Endothelial cell of umbilical vein (primary cell): Measurements from ENCODE around the gene KCNQ1OT1. TPM values are rescaled to one million over a fixed set of nuclear protein-coding genes. Genes with fewer than 3 reads are reported as not detected.

Experiments used
- BruUV-seq: library from RNA; stranded (reverse); fragments of 400-500 nt; replicated peaks from 2 replicates; lab custom pipeline; 2021; lab: Mats Ljungman, UMichigan
- CTCF ChIA-PET: fragments of 300-600, 350-600 bp; sonication (Branson Sonifier 250); formaldehyde crosslinking; loops from one replicate; lab custom pipeline; 2021; ENCODE audit warnings: antibody characterized with exemption, inconsistent platforms; lab: Charles Lee
- POLR2A ChIA-PET: fragments of 300-600, 350-600 bp; sonication (Branson Sonifier 250); formaldehyde crosslinking; loops from one replicate; lab custom pipeline; 2021; ENCODE audit warnings: antibody characterized with exemption, inconsistent platforms; lab: Charles Lee
- DNase-seq: peaks from one replicate; pipeline ENCODE4 v3.0.0-alpha.2; 2011; ENCODE audit warnings: low read depth, low spot score
- FAIRE-seq: peaks from 2 replicates; lab custom pipeline; 2011; peaks lifted over from hg19 to GRCh38; lab: Jason Lieb, UNC
- H2AFZ ChIP-seq: 2 replicates; pipeline ENCODE4 v1.6.0; 2012; ENCODE audit warnings: low read depth, low read length, control low read depth, inconsistent platforms
- H3K27ac ChIP-seq: 2 replicates; pipeline ENCODE4 v1.5.1; 2011; ENCODE audit warnings: low read depth, mild to moderate bottlenecking, control low read depth, low read length, moderate library complexity; ENCODE audit not compliant: insufficient read depth
- H3K27me3 ChIP-seq, 2 experiments: 2 replicates each; pipeline versions ENCODE4 v1.6.0 to v1.6.1; 2011; ENCODE audit warnings: low read length in 2 of 2, mixed read lengths in 1 of 2; ENCODE audit not compliant: control insufficient read depth in 2 of 2, insufficient read depth in 2 of 2
- H3K36me3 ChIP-seq, 2 experiments: 2 replicates in 1 of 2; 3 replicates in 1 of 2; pipeline ENCODE4 v1.5.1; 2011; ENCODE audit warnings: low read length in 2 of 2, mild to moderate bottlenecking in 1 of 2, moderate library complexity in 1 of 2; ENCODE audit not compliant: control insufficient read depth in 2 of 2, insufficient read depth in 2 of 2; ENCODE audit errors: extremely low read depth in 1 of 2
- H3K4me1 ChIP-seq: 3 replicates; pipeline ENCODE4 v1.5.1; 2011; ENCODE audit warnings: mild to moderate bottlenecking, low read length; ENCODE audit not compliant: control insufficient read depth, insufficient read depth; ENCODE audit errors: extremely low read depth
- H3K4me2 ChIP-seq: 2 replicates; pipeline ENCODE4 v1.6.1; 2011; ENCODE audit warnings: low read length, control low read depth, mixed read lengths; ENCODE audit not compliant: insufficient read depth
- H3K4me3 ChIP-seq, 3 experiments: fragments of 200-600 bp in 1 of 3; sonication (generic), shearing (Covaris generic) in 1 of 3; replicated peaks in 1 of 3; 2 replicates each; pipeline ENCODE4 v1.5.1; 2011 to 2016; ENCODE audit warnings: control low read depth in 3 of 3, low read length in 3 of 3, mild to moderate bottlenecking in 2 of 3, inconsistent platforms in 1 of 3, low read depth in 1 of 3, moderate library complexity in 1 of 3; ENCODE audit not compliant: insufficient read depth in 1 of 3
- H3K79me2 ChIP-seq: 2 replicates; pipeline ENCODE4 v1.6.0; 2012; ENCODE audit warnings: low read length, inconsistent platforms; ENCODE audit not compliant: control insufficient read depth, insufficient read depth
- H3K9ac ChIP-seq: replicated peaks from 2 replicates; pipeline ENCODE3; 2011; ENCODE audit warnings: low read length, control low read depth; ENCODE audit not compliant: insufficient read depth; ENCODE audit errors: extremely low read depth
- H3K9me1 ChIP-seq: replicated peaks from 3 replicates; pipeline ENCODE4 v1.6.0; 2011; ENCODE audit warnings: mild to moderate bottlenecking, low read length; ENCODE audit not compliant: control insufficient read depth, insufficient read depth; ENCODE audit errors: extremely low read depth
- H3K9me3 ChIP-seq: replicated peaks from 2 replicates; pipeline ENCODE4 v1.5.1; 2012; ENCODE audit warnings: low read length, inconsistent platforms; ENCODE audit not compliant: control insufficient read depth, insufficient read depth
- H4K20me1 ChIP-seq: replicated peaks from 2 replicates; pipeline ENCODE3; 2011; ENCODE audit warnings: mild to moderate bottlenecking, low read length; ENCODE audit not compliant: control insufficient read depth, insufficient read depth; ENCODE audit errors: extremely low read depth
- EZH2 ChIP-seq: IDR thresholded peaks from 2 replicates; pipeline ENCODE4 v1.6.1; 2012; ENCODE audit warnings: borderline replicate concordance, low read depth, mild to moderate bottlenecking, moderate library complexity, low read length, inconsistent platforms; ENCODE audit not compliant: severe bottlenecking
- FOS ChIP-seq: IDR thresholded peaks from 2 replicates; pipeline ENCODE4 v1.6.1; 2011; ENCODE audit warnings: mild to moderate bottlenecking, low read length, moderate library complexity, borderline replicate concordance; ENCODE audit not compliant: insufficient read depth
- GATA2 ChIP-seq: IDR thresholded peaks from 2 replicates; pipeline ENCODE4 v1.7.0; 2011; ENCODE audit warnings: low read depth, mild to moderate bottlenecking, moderate library complexity, mixed read lengths, low read length; ENCODE audit not compliant: insufficient read length, insufficient read depth
- MYC ChIP-seq: IDR thresholded peaks from one replicate; pipeline ENCODE4 v1.6.1; 2011; ENCODE audit warnings: mild to moderate bottlenecking, low read depth, low read length
- POLR2A ChIP-seq: IDR thresholded peaks from 2 replicates; pipeline ENCODE4 v1.6.1; 2012; ENCODE audit warnings: low read depth, mild to moderate bottlenecking, control low read depth, low read length
- dilution Hi-C: fragments of 300-500 bp; cut with MboI; formaldehyde crosslinking; loops from one replicate; pipeline ENCODE4 v1.15.0; 2019; ENCODE audit warnings: low sequenced_read_pairs; ENCODE audit not compliant: extremely low pct_ligation_motif_present
- intact Hi-C: fragments of 100-400 bp; cut with micrococcal nuclease; formaldehyde crosslinking; loops from one replicate; pipeline ENCODE4 v1.10.0; 2022
- polyA plus RNA-seq, 4 experiments: library from polyadenylated mRNA; depleted of rRNA in 3 of 4; stranded (reverse) in 3 of 4; unstranded in 1 of 4; fragments of >200 nt; gene quantifications; 2 replicates each; pipeline versions ENCODE4 v1.2.1 to v1.2.3, GENCODE V29; 2011 to 2012; ENCODE audit warnings: missing spikeins in 1 of 4
- total RNA-seq: library from RNA; stranded (reverse); gene quantifications from 2 replicates; pipeline ENCODE4 v1.2.3, GENCODE V29; 2021
- TF ChIP-seq, protein P1 (sequence below), 2 donors: IDR thresholded peaks; 1 replicate in 1 of 2; 2 replicates in 1 of 2; pipeline ENCODE4 v1.5.1; 2011; ENCODE audit warnings: low read length in 2 of 2, mild to moderate bottlenecking in 2 of 2, moderate library complexity in 2 of 2, control low read depth in 1 of 2, inconsistent platforms in 1 of 2, low read depth in 1 of 2; ENCODE audit not compliant: insufficient read depth in 1 of 2; ENCODE audit errors: extremely low read depth in 1 of 2
- TF ChIP-seq, protein P2 (sequence below): IDR thresholded peaks from 2 replicates; pipeline ENCODE4 v1.6.1; 2011; ENCODE audit not compliant: insufficient read depth, insufficient read length

Gene KCNQ1OT1
- total and polyA plus RNA-seq, 2 donors (not counting 3 experiments of a cell fraction or from before 2014, with no cell fraction given), result 0.11 to 1.8 TPM

DNA sequence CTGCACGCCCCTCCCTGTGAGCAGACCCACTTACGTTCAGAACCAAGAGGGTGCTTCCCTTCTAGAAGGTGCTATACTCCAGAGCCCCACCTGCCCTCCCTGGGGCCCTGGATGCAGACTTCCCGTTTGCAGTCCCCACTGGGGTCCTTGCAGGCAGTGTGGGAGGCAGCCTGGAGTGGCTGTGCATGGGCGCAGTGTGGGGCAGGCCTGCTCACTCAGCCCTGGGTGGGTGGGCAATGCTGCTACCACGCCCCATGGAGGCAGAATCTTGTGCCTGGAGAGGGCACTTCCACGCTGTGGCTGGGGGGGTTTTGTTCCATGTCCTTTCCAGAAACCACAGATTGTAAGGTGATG, 116.2 kb downstream of the KCNQ1OT1 start:
- dilution Hi-C loops, result no loop called here

More for the DNA sequence above, 116.2 kb downstream of the KCNQ1OT1 start:
- Histone ChIP-seq H2AFZ (no peak overlapping the region), H3K4me3 (no peak overlapping the region), H3K9me3 (no peaks in the 10 kb centered on the region), H3K36me3 (no peaks in the 10 kb centered on the region), H3K79me2 (no peaks in the 10 kb centered on the region), H3K9ac (no peak overlapping the region), H4K20me1 (no peaks in the 10 kb centered on the region), H3K27me3 (no peaks in the 10 kb centered on the region), H3K4me2 (no peak overlapping the region), H3K4me1 (no peaks in the 10 kb centered on the region), H3K9me1 (no peaks in the 10 kb centered on the region), H3K27ac (no peak overlapping the region)
- BruUV-seq, result no TSS peak
- intact Hi-C loops, result no loop called here
- POLR2A ChIA-PET, result no interaction called here
- CTCF ChIA-PET, result no interaction called here
- no peak for TF ChIP-seq EZH2
- TF ChIP-seq GATA2, result no peak
- TF ChIP-seq, protein P1, sequence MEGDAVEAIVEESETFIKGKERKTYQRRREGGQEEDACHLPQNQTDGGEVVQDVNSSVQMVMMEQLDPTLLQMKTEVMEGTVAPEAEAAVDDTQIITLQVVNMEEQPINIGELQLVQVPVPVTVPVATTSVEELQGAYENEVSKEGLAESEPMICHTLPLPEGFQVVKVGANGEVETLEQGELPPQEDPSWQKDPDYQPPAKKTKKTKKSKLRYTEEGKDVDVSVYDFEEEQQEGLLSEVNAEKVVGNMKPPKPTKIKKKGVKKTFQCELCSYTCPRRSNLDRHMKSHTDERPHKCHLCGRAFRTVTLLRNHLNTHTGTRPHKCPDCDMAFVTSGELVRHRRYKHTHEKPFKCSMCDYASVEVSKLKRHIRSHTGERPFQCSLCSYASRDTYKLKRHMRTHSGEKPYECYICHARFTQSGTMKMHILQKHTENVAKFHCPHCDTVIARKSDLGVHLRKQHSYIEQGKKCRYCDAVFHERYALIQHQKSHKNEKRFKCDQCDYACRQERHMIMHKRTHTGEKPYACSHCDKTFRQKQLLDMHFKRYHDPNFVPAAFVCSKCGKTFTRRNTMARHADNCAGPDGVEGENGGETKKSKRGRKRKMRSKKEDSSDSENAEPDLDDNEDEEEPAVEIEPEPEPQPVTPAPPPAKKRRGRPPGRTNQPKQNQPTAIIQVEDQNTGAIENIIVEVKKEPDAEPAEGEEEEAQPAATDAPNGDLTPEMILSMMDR (IDR thresholded peaks at IDR 0.05; ENCODE audit: extremely low read depth in 1 of 2, insufficient read depth in 1 of 2, low read depth in 1 of 2, low read length in 2 of 2), result no peak
- no peak for TF ChIP-seq FOS
- TF ChIP-seq, protein P2, sequence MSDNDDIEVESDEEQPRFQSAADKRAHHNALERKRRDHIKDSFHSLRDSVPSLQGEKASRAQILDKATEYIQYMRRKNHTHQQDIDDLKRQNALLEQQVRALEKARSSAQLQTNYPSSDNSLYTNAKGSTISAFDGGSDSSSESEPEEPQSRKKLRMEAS, result no peak
- TF ChIP-seq POLR2A, result no peak
- TF ChIP-seq MYC, result no peak
- no peak for DNase-seq
- FAIRE-seq, result no peak
